NB4 (cell line): Measurements from ENCODE around the gene SLC30A1.

ENCODE experiments used
- MAX ChIP-seq: IDR thresholded peaks from 2 replicates; pipeline ENCODE4 v1.6.1; 2011; ENCODE audit warnings: low read depth, low read length
- MYC ChIP-seq: IDR thresholded peaks from 2 replicates; pipeline ENCODE4 v1.6.1; 2011; ENCODE audit warnings: low read depth, low read length
- POLR2A ChIP-seq: IDR thresholded peaks from 2 replicates; pipeline ENCODE4 v1.6.1; 2011; ENCODE audit warnings: mild to moderate bottlenecking; ENCODE audit not compliant: insufficient read length; ENCODE audit errors: extremely low read depth
- TF ChIP-seq, protein P1 (sequence below): IDR thresholded peaks from one replicate; pipeline ENCODE4 v1.5.1; 2012; ENCODE audit warnings: low read depth, low read length

DNA sequence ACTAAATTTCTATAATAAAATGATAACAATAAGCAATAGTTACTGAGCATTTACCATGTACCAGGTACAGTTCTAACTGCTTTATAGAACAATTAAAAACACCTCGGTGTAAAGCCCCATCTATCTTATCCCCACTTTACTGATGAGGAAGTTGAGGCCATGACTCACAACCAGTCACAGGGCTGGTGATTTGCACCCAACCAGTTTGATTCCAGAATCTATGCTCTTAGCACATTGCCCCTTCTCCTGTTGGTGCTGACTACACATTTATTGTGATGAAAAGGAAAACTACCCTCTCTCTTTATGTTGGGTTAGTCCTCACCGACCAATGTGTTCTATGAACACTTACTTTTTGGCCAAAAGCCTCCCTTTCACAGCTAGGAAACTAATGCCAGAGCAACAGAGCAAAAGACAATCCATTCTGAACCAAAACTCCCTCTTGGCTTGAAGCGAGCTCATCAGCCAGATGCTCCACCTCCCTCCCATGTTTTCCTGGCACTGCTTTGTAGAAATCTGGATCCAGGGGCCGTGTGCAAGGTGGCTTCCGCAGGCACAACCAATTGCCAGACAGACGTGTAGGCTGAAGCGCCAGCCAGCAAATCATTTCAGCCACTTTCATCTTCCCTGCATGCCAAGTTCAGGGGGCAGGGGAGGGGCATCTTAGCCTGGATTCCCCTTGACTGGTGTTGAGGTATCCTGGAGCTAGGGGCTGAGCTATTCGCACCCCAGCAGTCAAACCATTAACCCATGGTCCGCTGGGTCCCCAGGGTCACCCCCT lies 32.0 kb upstream of the SLC30A1 start:
- TF ChIP-seq POLR2A, result no peak
- TF ChIP-seq, protein P1, sequence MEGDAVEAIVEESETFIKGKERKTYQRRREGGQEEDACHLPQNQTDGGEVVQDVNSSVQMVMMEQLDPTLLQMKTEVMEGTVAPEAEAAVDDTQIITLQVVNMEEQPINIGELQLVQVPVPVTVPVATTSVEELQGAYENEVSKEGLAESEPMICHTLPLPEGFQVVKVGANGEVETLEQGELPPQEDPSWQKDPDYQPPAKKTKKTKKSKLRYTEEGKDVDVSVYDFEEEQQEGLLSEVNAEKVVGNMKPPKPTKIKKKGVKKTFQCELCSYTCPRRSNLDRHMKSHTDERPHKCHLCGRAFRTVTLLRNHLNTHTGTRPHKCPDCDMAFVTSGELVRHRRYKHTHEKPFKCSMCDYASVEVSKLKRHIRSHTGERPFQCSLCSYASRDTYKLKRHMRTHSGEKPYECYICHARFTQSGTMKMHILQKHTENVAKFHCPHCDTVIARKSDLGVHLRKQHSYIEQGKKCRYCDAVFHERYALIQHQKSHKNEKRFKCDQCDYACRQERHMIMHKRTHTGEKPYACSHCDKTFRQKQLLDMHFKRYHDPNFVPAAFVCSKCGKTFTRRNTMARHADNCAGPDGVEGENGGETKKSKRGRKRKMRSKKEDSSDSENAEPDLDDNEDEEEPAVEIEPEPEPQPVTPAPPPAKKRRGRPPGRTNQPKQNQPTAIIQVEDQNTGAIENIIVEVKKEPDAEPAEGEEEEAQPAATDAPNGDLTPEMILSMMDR, result no peak
- no peak for TF ChIP-seq MAX
- TF ChIP-seq MYC, result no peak
